HG03558 (cell line): ENCODE measurements around the gene SIK2.
A peak's percentile ranks its signal among the peaks of the same experiment; 100 is the strongest.

Experiments
- ATAC-seq: cut with Tn5 transposase; IDR thresholded peaks from one replicate; pipeline ENCODE4 v1.9.1; 2021; ENCODE audit warnings: moderate number of reproducible peaks; ENCODE audit not compliant: unreplicated experiment; ENCODE audit errors: extremely low read depth

The SIK2 gene

GRCh38 chr11:111777094-111778046 lies 175.1 kb downstream of the SIK2 start:
- ATAC-seq, result peak; percentile 51

- no peak for ATAC-seq
These were observed 175.9 kb downstream of the SIK2 start for GRCh38 chr11:111778047-111778558.

- no peak for ATAC-seq
These were observed 176.9 kb downstream of the SIK2 start for GRCh38 chr11:111779118-111779517.
